Fibroblast of the aortic adventitia (primary cell): ENCODE results near the gene CXorf65. TPM values are rescaled to one million over a fixed set of nuclear protein-coding genes. Genes with fewer than 3 reads are reported as not detected.
A peak's percentile ranks its signal among the peaks of the same experiment; 100 is the strongest.

Source experiments
- DNase-seq: peaks from one replicate; pipeline ENCODE4 v3.0.0-alpha.2; 2010; ENCODE audit warnings: low read depth
- H3K4me3 ChIP-seq: 2 replicates; pipeline ENCODE4 v1.5.1; 2011; ENCODE audit warnings: low read depth, mild to moderate bottlenecking, control low read depth, low read length, moderate library complexity
- total RNA-seq: library from RNA; depleted of rRNA; stranded (reverse); fragments of >200 nt; gene quantifications from 2 replicates; pipeline ENCODE4 v1.2.3, GENCODE V29; 2012; ENCODE audit warnings: low replicate concordance
- TF ChIP-seq, protein P1 (sequence below): IDR thresholded peaks from 2 replicates; pipeline ENCODE4 v1.5.1; 2011; ENCODE audit warnings: mild to moderate bottlenecking, low read length, control low read depth, inconsistent platforms; ENCODE audit not compliant: insufficient read depth

CXorf65 gene
- total RNA-seq, 1 donor = not detected

DNA sequence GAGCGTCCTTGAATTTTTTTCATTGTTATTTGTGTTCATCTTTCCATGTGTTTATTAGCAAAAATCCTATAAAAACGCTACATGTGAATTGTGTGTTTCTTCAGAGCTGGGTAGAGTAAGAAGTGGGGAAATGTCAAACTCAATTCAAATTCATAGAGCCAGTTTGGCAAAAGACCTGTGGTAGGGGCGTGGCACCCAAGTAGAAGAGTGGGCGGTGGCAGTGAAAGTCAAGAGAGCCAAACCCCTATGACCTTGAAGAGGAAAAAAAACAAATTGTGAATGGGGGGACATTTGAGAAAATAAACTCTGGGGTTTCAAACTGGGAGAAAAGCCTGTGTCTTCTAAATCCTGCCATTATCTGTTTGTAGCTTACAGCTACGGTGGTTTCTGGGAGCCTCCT is 15.3 kb downstream of the CXorf65 start:
- no peak overlapping the region for H3K4me3 ChIP-seq
- no peak for DNase-seq
- TF ChIP-seq, protein P1, sequence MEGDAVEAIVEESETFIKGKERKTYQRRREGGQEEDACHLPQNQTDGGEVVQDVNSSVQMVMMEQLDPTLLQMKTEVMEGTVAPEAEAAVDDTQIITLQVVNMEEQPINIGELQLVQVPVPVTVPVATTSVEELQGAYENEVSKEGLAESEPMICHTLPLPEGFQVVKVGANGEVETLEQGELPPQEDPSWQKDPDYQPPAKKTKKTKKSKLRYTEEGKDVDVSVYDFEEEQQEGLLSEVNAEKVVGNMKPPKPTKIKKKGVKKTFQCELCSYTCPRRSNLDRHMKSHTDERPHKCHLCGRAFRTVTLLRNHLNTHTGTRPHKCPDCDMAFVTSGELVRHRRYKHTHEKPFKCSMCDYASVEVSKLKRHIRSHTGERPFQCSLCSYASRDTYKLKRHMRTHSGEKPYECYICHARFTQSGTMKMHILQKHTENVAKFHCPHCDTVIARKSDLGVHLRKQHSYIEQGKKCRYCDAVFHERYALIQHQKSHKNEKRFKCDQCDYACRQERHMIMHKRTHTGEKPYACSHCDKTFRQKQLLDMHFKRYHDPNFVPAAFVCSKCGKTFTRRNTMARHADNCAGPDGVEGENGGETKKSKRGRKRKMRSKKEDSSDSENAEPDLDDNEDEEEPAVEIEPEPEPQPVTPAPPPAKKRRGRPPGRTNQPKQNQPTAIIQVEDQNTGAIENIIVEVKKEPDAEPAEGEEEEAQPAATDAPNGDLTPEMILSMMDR = no peak

DNA sequence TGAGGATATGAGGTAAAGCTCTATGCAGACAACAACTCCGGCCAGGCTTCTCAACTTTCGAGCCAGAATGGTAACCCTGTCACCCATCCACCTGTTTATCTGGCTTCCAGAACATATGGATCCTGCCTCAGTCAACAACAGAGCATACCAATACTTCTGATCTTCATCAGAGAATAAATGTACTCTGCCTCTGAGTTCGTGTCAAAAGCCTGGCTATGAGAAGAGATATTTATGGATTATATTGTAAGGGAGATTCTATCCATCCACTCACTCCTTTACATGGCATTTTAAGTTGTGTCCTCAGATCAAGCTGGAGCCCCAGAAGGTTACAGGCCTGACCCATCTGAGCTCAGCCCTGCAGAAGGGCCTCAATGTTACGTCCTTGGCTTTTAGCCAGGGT is 20.6 kb downstream of the CXorf65 start:
- TF ChIP-seq, protein P1 = no peak
- no peak overlapping the region for H3K4me3 ChIP-seq

DNA sequence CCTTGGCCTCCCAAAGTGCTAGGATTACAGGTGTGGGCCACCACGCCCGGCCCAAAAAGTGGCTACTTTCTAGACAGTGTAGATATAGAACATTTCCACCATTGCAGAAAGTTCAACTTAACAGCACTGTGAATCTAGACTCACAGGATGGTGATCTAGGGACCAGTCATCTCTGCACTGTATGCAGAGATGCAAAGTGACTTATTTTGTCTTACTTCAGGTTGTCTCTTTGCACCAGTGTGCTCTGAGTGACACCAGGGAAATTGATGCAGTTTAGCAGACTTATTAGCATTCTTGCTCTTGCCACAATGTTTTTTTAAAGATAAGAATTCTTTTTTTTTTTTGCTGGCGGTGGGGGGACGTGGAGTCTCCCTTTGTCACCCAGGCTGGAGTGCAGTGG is 23.7 kb downstream of the CXorf65 start:
- H3K4me3 ChIP-seq = no peak overlapping the region
- DNase-seq = no peak
- TF ChIP-seq, protein P1 = no peak

More for the DNA sequence above, 20.6 kb downstream of the CXorf65 start:
- DNase-seq = no peak

DNA sequence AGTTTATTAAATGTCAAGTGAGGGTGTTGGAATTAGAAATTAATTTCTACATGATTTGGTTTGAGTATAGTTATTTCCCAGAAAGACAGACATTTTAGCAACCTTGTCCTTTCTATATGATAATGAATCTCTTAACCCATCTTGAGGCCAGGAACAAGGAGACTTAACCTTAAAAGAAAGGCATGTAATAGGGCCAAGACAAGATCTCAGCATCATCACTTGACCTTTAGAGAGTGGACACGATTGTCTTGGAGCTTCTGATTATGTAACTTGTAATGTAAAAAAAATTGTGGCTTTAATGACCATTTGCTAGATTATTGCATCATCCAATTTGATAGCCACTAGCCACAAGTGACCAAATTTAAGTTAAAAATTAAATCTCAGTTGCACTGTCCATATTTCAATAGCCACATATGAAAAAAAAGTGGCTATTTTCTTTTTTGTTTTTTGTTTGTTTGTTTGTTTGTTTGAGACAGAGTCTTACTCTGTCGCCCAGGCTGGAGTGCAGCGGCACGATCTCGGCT is 24.4 kb downstream of the CXorf65 start:
- no peak for DNase-seq
- H3K4me3 ChIP-seq = no peak overlapping the region
- TF ChIP-seq, protein P1 = no peak

DNA sequence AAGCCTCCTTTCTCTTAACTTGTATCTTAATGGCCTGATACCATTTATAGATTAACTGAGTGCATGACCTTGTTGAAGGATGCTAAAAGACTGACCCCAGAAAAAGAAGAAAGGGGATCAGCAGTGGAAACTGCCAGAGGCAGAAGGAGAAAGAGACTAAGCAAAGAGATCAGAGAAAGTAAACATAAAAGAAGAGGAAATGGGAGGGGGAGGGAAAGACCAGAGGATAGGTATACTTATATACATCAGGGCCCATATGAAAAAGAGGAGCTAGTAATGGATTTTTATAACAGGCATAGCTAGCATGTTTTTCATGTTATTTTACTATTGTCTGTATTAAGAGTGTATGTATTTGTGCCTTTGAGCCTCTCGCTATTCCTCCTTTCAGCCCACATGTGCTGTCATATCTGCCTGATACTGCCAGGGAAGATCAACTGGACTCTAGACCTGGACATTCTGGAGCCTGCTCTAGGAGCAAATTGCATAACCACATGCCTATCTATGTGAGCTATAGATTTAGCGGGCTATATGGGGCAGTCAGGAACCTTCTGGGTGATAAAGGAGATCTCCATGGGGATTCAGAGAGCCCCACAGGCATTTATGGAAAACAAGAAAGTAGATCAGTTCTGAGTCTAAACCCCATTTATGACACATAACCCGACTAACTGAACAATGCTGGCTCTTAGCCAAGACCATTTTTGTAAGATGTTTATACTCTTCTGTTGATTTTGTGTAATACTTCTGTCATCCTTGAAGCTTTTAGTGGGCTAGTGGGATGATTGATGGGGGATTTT is 25.0 kb downstream of the CXorf65 start:
- no peak overlapping the region for H3K4me3 ChIP-seq
- TF ChIP-seq, protein P1 = no peak
- peak; percentile 62 for DNase-seq

DNA sequence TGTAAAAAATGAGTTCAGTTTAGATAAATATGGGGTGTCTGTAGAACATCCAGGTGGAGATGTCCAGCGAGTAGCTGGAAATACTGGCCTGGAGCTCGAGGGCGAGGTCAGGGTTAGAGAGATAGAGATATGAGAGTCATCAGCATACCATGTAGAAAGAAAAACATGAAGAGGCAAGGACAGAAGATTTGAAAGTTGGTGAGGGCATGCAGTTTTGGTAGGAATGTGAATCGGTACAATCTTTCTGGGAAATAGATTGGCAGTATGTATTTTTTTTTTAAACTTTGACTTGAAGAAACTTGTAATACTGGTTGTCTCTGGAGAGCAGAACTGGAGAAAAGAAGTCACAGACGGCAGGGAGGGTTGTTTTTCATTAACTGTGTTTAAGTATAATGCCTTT is 36.0 kb downstream of the CXorf65 start:
- H3K4me3 ChIP-seq = no peak overlapping the region
- no peak for DNase-seq

More for the DNA sequence above, 36.0 kb downstream of the CXorf65 start:
- TF ChIP-seq, protein P1 = no peak
